Ishikawa (cell line): ENCODE results near the gene RAD51B.

Source experiments
- CEBPB ChIP-seq: IDR thresholded peaks from 2 replicates; pipeline ENCODE4 v1.6.1; 2012
- CREB1 ChIP-seq: IDR thresholded peaks from 2 replicates; pipeline ENCODE4 v1.6.1; 2012; ENCODE audit warnings: low read depth
- EGR1 ChIP-seq: IDR thresholded peaks from 2 replicates; pipeline ENCODE4 v1.6.1; 2012
- EP300 ChIP-seq: IDR thresholded peaks from 2 replicates; pipeline ENCODE4 v1.6.1; 2012; ENCODE audit warnings: borderline replicate concordance
- FOXM1 ChIP-seq: IDR thresholded peaks from 2 replicates; pipeline ENCODE4 v1.6.1; 2012; ENCODE audit warnings: low read depth, borderline replicate concordance
- NFIC ChIP-seq: IDR thresholded peaks from 2 replicates; pipeline ENCODE4 v1.6.1; 2012
- RAD21 ChIP-seq: IDR thresholded peaks from 2 replicates; pipeline ENCODE4 v1.6.1; 2012; ENCODE audit warnings: low read depth
- TEAD4 ChIP-seq: IDR thresholded peaks from 2 replicates; pipeline ENCODE4 v1.6.1; 2012
- YY1 ChIP-seq: IDR thresholded peaks from 2 replicates; pipeline ENCODE4 v1.6.1; 2012; ENCODE audit warnings: low read depth
- ZBTB7A ChIP-seq: IDR thresholded peaks from 2 replicates; pipeline ENCODE4 v1.6.1; 2012; ENCODE audit warnings: low read depth
- TF ChIP-seq, protein P1 (sequence below): IDR thresholded peaks from 2 replicates; pipeline ENCODE4 v1.6.1; 2012; ENCODE audit warnings: low read depth, mild to moderate bottlenecking

DNA sequence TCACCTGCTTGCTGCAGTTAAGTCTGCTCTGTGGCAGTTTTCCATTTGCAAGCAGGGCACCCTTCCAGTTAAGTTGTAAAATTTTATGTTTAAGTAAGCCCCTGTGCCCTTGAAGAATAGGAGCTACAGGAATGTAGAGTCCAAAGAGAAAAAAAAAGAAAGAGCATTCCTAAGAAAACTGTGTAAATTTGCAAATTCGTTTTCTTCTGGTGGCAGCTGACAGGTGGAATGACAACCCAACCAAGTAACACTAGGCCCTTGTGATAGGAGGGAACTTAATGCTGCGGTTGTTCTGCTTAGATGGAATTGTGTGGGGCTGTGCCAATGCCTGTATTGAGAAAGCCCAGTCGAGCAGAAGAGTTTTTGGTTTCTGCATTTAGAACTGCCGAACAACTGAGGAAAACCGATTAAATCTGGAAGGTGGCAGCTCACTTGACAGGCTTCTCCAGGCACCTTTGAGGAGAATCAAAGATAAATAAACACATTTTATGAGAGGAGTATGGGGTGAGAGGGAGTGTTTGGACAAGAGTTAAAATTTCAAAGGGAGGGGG lies 280.0 kb downstream of the RAD51B start:
- TF ChIP-seq EP300 (no peak), YY1 (no peak), CEBPB (no peak), RAD21 (no peak), NFIC (no peak), CREB1 (no peak), ZBTB7A (no peak), FOXM1 (no peak), TEAD4 (no peak), EGR1 (no peak)
- TF ChIP-seq, protein P1, sequence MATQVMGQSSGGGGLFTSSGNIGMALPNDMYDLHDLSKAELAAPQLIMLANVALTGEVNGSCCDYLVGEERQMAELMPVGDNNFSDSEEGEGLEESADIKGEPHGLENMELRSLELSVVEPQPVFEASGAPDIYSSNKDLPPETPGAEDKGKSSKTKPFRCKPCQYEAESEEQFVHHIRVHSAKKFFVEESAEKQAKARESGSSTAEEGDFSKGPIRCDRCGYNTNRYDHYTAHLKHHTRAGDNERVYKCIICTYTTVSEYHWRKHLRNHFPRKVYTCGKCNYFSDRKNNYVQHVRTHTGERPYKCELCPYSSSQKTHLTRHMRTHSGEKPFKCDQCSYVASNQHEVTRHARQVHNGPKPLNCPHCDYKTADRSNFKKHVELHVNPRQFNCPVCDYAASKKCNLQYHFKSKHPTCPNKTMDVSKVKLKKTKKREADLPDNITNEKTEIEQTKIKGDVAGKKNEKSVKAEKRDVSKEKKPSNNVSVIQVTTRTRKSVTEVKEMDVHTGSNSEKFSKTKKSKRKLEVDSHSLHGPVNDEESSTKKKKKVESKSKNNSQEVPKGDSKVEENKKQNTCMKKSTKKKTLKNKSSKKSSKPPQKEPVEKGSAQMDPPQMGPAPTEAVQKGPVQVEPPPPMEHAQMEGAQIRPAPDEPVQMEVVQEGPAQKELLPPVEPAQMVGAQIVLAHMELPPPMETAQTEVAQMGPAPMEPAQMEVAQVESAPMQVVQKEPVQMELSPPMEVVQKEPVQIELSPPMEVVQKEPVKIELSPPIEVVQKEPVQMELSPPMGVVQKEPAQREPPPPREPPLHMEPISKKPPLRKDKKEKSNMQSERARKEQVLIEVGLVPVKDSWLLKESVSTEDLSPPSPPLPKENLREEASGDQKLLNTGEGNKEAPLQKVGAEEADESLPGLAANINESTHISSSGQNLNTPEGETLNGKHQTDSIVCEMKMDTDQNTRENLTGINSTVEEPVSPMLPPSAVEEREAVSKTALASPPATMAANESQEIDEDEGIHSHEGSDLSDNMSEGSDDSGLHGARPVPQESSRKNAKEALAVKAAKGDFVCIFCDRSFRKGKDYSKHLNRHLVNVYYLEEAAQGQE, result no peak
